Common myeloid progenitor, CD34-positive (primary cell): ENCODE results near the gene COL28A1.

ENCODE experiments used
- CTCF ChIA-PET: fragments of 350-600 bp; sonication (Branson Sonifier 250); formaldehyde crosslinking; loops from one replicate; lab custom pipeline; 2021; ENCODE audit warnings: antibody characterized with exemption; lab: Charles Lee
- POLR2A ChIA-PET: fragments of 350-600 bp; sonication (Branson Sonifier 250); formaldehyde crosslinking; loops from one replicate; lab custom pipeline; 2021; ENCODE audit warnings: antibody characterized with exemption; lab: Charles Lee
- DNase-seq, 3 donors: peaks; one replicate each; pipeline versions ENCODE4 v3.0.0 to v3.0.0-alpha.2; 2013
- H3K27ac ChIP-seq, 2 experiments: 1 replicate in 1 of 2; 2 replicates in 1 of 2; pipeline ENCODE4 v1.7.0; 2013; ENCODE audit warnings: inconsistent platforms in 2 of 2, low read length in 2 of 2, mild to moderate bottlenecking in 2 of 2, low read depth in 1 of 2, moderate library complexity in 1 of 2; ENCODE audit not compliant: severe bottlenecking in 2 of 2, insufficient read depth in 1 of 2, poor library complexity in 1 of 2
- H3K27me3 ChIP-seq, 5 experiments: replicated peaks in 2 of 5; 1 replicate in 3 of 5; 2 replicates in 2 of 5; pipeline versions ENCODE4 v1.6.1 to v1.7.0; 2013; ENCODE audit warnings: low read length in 4 of 5, mild to moderate bottlenecking in 2 of 5, moderate library complexity in 2 of 5, inconsistent platforms in 1 of 5; ENCODE audit not compliant: insufficient read depth in 5 of 5, control insufficient read depth in 4 of 5
- H3K36me3 ChIP-seq, 4 experiments: 1 replicate in 2 of 4; 2 replicates in 2 of 4; pipeline versions ENCODE4 v1.6.1 to v1.7.0; 2013; ENCODE audit warnings: low read length in 3 of 4, control low read depth in 1 of 4, mild to moderate bottlenecking in 1 of 4; ENCODE audit not compliant: control insufficient read depth in 4 of 4, insufficient read depth in 4 of 4
- H3K4me1 ChIP-seq, 4 experiments: 1 replicate in 3 of 4; 2 replicates in 1 of 4; pipeline versions ENCODE4 v1.6.1 to v1.7.1; 2013; ENCODE audit warnings: low read length in 3 of 4, mild to moderate bottlenecking in 3 of 4, control low read depth in 1 of 4, inconsistent platforms in 1 of 4, moderate library complexity in 1 of 4; ENCODE audit not compliant: control insufficient read depth in 4 of 4, insufficient read depth in 4 of 4; ENCODE audit errors: control extremely low read depth in 1 of 4
- H3K4me3 ChIP-seq, 7 experiments: 1 replicate in 4 of 7; 2 replicates in 3 of 7; pipeline versions ENCODE4 v1.5.1 to v1.7.0; 2013; ENCODE audit warnings: mild to moderate bottlenecking in 7 of 7, low read length in 6 of 7, moderate library complexity in 6 of 7, inconsistent platforms in 2 of 7, low read depth in 2 of 7, control low read depth in 1 of 7; ENCODE audit not compliant: insufficient read depth in 4 of 7, control insufficient read depth in 1 of 7; ENCODE audit errors: extremely low read depth in 1 of 7
- H3K9me3 ChIP-seq, 5 experiments: 1 replicate in 4 of 5; 2 replicates in 1 of 5; pipeline versions ENCODE4 v1.6.1 to v1.7.1; 2013; ENCODE audit warnings: low read length in 4 of 5, mild to moderate bottlenecking in 2 of 5, inconsistent platforms in 1 of 5, low read depth in 1 of 5, moderate library complexity in 1 of 5; ENCODE audit not compliant: control insufficient read depth in 4 of 5, insufficient read depth in 2 of 5; ENCODE audit errors: control extremely low read depth in 1 of 5
- WGBS: methylation state at CpG from one replicate; pipeline ENCODE4 v1.1.5; 2013; ENCODE audit not compliant: insufficient coverage; 5-methylcytosine and 5-hydroxymethylcytosine counted together

COL28A1 gene

DNA sequence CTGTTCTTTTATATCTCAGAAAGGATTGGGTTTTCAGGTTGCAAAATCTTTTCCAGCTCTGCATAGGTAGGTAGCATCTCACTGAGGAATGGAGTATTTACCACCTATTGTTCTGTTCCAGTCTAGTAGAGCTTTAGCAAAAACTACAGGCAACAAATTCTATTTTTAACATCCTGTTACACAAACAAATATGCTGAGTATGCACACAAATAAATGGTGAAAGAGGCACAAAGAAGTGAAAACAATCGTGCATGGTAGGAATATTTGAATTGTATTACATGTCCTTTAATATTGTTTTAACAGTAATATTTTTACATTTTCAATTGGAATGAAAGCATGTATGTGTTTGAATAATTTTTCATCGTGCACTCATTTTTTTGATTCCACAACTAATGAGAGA, 16.5 kb upstream of the COL28A1 start:
- Histone ChIP-seq H3K27me3 (no peaks in the 10 kb centered on the region), H3K4me3 (no peak overlapping the region), H3K36me3 (no peaks in the 10 kb centered on the region), H3K4me1 (no peaks in the 10 kb centered on the region), H3K27ac (no peak overlapping the region), H3K9me3 (no peaks in the 10 kb centered on the region)
- POLR2A ChIA-PET: interaction anchor here (0.5 kb wide), 1 partner anchor 1719 kb away, joined by 3 read pairs; no protein-coding TSS in a partner anchor
- WGBS: no CpG with 5 or more reads among the region's 2 CpGs
- CTCF ChIA-PET: no interaction called here
- DNase-seq: no peak

DNA sequence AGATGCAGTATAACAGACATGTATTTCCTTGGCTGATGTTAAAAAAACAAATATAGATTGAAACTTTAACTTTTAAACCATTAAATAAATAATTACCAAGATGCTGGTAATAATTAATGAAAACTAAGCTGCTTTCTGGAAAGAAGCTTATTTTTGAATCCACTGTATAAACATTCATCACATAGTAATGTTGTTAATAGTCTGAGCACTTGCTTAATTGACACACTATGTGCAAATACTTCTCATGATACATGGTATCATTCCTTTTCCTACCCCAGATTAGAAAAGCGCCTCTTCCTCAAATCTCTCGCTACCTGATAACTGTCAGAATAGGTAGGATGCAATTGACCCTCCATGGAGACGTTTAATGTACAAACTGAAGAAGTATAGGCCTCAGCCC, 15.0 kb upstream of the COL28A1 start:
- no peak for DNase-seq
- H3K27me3 ChIP-seq: no peaks in the 10 kb centered on the region
- H3K9me3 ChIP-seq: no peaks in the 10 kb centered on the region
- ChIA-PET CTCF (no interaction called here), POLR2A (no interaction called here)
- no peaks in the 10 kb centered on the region for H3K36me3 ChIP-seq
- no peaks in the 10 kb centered on the region for H3K4me1 ChIP-seq
- no peak overlapping the region for H3K4me3 ChIP-seq
- WGBS: 93% methylated on average over 3 of the region's 3 CpGs
- H3K27ac ChIP-seq: no peak overlapping the region

DNA sequence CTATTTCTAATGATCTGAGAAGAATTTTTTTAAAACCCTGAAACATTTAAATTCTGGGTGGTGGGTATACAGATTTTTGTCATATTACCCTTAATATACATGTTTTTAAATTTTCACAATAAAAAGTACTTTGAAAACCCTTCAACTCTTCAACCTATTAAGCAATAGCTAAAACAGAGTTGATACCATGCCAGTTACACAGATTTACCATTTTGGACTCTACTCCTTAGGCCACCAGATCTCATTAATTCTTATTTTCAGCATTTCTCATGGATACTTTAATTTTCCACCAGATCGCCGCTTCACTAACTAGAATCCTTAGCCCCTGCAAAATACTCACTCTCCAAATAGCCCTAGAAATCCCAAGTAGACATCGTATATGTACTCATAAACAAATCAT, 12.7 kb upstream of the COL28A1 start:
- ChIA-PET CTCF (interaction anchor here (1.3 kb wide), 2 partner anchors 9 to 124 kb away, joined by 3 to 5 read pairs; no protein-coding TSS in a partner anchor), POLR2A (no interaction called here)
- H3K36me3 ChIP-seq: no peaks in the 10 kb centered on the region
- H3K4me3 ChIP-seq: no peak overlapping the region
- no peaks in the 10 kb centered on the region for H3K27me3 ChIP-seq
- DNase-seq: no peak
- H3K27ac ChIP-seq: no peak overlapping the region
- H3K4me1 ChIP-seq: no peaks in the 10 kb centered on the region
- H3K9me3 ChIP-seq: no peaks in the 10 kb centered on the region
- 100% methylated on average over 3 of the region's 3 CpGs for WGBS

DNA sequence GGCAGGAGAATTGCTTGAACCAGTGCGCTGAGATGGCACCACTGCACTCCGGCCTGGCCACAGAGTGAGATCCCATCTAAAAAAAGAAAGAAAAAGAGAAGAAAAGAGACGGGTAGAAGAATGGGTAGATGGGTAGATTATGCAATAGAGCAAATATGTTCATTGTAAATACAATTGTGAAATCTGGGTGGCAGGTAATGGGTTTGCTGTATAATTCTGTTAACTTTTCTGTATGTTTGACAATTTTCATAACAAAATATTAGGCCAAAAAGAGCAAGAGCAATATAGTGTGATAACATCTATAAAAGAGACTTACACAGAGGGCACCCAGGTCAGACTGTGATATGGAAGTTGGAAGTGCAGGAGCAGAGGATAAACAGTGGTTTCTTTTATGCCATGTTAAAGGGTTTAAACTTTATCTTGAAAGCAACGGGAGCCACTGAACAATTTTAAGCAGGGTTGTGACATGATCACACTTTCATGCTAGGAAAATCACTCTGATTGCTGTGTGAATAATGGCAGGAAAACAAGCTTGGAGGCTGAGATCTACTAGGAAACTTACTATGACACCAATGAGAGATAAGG, 6.7 kb upstream of the COL28A1 start:
- no peak overlapping the region for H3K4me3 ChIP-seq
- CTCF ChIA-PET: interaction anchor here (0.8 to 1.4 kb wide), 6 partner anchors 118 to 675 kb away, joined by 3 to 6 read pairs (median 5); no protein-coding TSS in a partner anchor
- no peaks in the 10 kb centered on the region for H3K36me3 ChIP-seq
- DNase-seq: no peak
- POLR2A ChIA-PET: interaction anchor here (0.6 kb wide), 1 partner anchor 582 kb away, joined by 4 read pairs; no protein-coding TSS in a partner anchor
- no peaks in the 10 kb centered on the region for H3K4me1 ChIP-seq
- WGBS: 100% methylated on average over 3 of the region's 4 CpGs
- H3K27ac ChIP-seq: no peak overlapping the region
- no peaks in the 10 kb centered on the region for H3K9me3 ChIP-seq
- no peaks in the 10 kb centered on the region for H3K27me3 ChIP-seq

DNA sequence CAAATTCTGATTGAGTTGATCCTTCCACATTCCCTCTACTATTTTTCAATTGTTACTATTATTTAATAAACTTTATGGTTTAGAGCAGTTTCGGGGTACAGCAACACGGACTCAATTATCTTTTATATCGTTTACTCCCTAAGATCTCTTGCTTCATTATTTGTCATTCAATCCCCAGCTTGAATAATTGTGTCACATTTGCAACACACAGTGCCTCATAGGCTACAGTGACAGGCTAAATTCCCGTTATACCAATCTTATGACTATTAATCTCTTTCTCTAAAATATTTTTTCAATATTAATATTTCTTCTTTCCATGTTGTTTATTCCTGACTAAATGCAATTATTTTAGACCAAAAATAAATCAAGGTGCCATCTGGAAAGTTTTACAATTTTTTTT, 4.0 kb upstream of the COL28A1 start:
- H3K27me3 ChIP-seq: no peaks in the 10 kb centered on the region
- no peak overlapping the region for H3K4me3 ChIP-seq
- CTCF ChIA-PET: interaction anchor here (1.1 to 1.2 kb wide), 2 partner anchors 9 to 117 kb away, joined by 3 read pairs; no protein-coding TSS in a partner anchor
- DNase-seq: no peak
- H3K9me3 ChIP-seq: no peaks in the 10 kb centered on the region
- no peaks in the 10 kb centered on the region for H3K36me3 ChIP-seq
- no peak overlapping the region for H3K27ac ChIP-seq
- no peaks in the 10 kb centered on the region for H3K4me1 ChIP-seq
- 100% methylated on average over 1 of the region's 4 CpGs for WGBS
- POLR2A ChIA-PET: no interaction called here

DNA sequence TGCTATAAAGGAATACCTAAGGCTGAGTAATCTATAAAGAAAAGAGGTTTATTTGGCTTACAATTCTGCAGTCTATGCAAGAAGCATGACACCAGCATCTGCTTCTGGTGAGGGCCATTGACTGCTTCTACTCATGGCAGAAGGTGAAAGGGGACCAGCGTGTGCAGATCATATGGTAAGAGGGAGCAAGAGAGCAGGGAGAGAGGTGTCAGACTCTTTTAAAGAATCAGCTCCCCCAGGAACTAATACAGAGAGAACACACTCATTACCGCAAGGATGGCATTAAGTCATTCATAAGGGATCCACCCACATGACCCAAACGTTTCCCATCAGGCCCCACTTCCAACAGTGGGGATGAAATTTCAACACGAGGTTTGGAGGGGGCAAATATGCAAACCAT, 3.5 kb upstream of the COL28A1 start:
- Histone ChIP-seq H3K36me3 (no peaks in the 10 kb centered on the region), H3K27me3 (no peaks in the 10 kb centered on the region), H3K9me3 (no peaks in the 10 kb centered on the region), H3K4me1 (no peaks in the 10 kb centered on the region), H3K4me3 (no peak overlapping the region), H3K27ac (no peak overlapping the region)
- ChIA-PET CTCF (interaction anchor here (0.7 to 2.2 kb wide), 4 partner anchors 9 to 500 kb away, joined by 3 to 13 read pairs (median 3); no protein-coding TSS in a partner anchor), POLR2A (interaction anchor here (0.6 kb wide), 1 partner anchor 384 kb away, joined by 3 read pairs; no protein-coding TSS in a partner anchor)
- 70% methylated on average over 3 of the region's 4 CpGs for WGBS
- DNase-seq: no peak

DNA sequence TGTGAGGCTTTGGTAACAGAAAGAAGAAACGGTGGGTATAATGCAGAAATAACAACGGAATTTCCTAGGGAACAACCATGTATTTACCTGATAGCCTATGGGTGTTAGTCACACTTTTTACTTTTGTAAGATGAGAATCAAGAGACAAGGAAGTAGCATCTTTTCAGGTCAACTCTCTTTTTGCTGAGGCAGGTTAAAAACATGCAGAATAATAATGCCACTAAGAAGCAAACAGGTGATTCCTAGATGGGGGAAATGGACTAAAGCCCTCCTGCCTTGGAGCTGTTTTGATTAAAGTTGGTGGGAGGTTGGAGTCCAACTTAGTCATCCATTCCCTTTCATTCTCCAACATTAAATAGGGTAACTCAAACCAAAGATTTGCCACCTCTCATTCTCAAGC, 2.0 kb upstream of the COL28A1 start:
- Histone ChIP-seq H3K27ac (no peak overlapping the region), H3K36me3 (no peaks in the 10 kb centered on the region), H3K9me3 (no peaks in the 10 kb centered on the region), H3K4me3 (no peak overlapping the region), H3K27me3 (no peaks in the 10 kb centered on the region), H3K4me1 (no peaks in the 10 kb centered on the region)
- CTCF ChIA-PET: interaction anchor here (2.2 kb wide), 1 partner anchor 435 kb away, joined by 13 read pairs; no protein-coding TSS in a partner anchor
- POLR2A ChIA-PET: no interaction called here
- WGBS: 95% methylated on average over 2 of the region's 2 CpGs
- DNase-seq: no peak
